T47D (cell line): ENCODE results near the gene MRPL3.

Source experiments
- DNase-seq, 2 experiments: peaks; one replicate each; pipeline versions ENCODE4 v3.0.0 to v3.0.0-alpha.2; 2011 to 2012; ENCODE audit warnings: low read depth in 1 of 2, low spot score in 1 of 2
- JUND ChIP-seq: IDR thresholded peaks from 2 replicates; pipeline ENCODE4 v1.6.1; 2012; ENCODE audit warnings: low read depth
- in situ Hi-C: cut with HindIII; loops from 2 replicates; pipeline ENCODE4 v1.10.0; 2016; ENCODE audit warnings: low sequenced_read_pairs, low pct_unique_long_range_greater_than_20kb

MRPL3 gene

DNA sequence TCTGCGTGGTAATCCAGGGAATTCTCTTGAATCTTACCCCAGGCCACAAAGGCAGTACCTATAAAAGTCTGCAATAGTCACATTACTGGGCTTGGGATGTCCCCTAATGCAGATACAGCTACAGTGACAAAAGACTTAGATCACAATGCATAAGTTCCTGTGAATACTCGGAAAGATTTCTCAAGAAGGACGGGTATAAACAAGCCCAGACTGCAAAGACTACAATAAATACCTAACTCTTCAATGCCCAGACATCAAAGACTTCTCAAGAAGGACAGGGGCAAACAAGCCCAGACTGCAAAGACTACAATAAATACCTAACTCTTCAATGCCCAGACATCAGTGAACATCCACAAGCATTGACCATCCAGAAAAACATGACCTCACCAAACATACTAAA is 70.3 kb downstream of the MRPL3 start:
- TF ChIP-seq JUND, result no peak
- in situ Hi-C loops, result no loop called here
- no peak for DNase-seq

DNA sequence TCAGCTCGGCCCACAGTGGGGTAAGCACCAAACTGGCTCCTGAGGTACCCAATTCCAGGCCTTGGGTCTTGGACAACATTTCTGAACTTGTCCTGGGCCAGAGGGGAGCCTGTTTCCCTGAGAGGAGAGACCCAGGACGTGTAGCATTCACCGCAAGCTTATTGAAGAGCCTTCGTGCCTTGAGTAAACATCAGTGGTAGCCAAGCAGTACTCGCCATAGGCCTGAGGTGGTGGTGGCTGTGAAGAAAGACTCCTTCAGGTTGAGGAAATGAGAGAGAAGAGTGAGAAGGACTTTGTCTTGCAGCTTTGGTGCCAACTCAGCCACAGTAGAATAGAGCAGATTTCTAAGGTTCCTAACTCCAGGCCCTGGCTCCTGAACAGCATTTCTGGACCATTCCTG is 71.0 kb downstream of the MRPL3 start:
- DNase-seq, result no peak
- in situ Hi-C loops, result no loop called here
- TF ChIP-seq JUND, result no peak

DNA sequence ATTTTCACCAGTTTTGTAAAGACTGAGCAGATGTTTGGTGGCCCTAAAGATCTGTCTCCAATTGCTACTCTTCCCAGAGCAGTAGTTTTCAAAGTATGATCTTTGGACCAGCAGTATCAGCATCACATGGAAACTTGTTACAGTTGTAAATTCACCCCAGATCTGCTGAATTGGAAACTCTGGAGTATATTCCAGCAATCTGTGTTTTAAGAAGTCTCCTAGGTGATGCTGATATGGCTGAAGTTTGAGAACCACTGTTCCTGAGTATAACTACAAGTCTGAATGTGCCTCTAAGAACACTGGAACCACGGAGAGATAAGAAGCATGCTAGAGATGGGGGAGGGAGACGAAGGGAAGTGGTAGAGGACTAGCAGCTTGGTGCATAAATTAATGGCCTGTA is 75.5 kb downstream of the MRPL3 start:
- in situ Hi-C loops, result no loop called here
- TF ChIP-seq JUND, result no peak
- DNase-seq, result no peak

DNA sequence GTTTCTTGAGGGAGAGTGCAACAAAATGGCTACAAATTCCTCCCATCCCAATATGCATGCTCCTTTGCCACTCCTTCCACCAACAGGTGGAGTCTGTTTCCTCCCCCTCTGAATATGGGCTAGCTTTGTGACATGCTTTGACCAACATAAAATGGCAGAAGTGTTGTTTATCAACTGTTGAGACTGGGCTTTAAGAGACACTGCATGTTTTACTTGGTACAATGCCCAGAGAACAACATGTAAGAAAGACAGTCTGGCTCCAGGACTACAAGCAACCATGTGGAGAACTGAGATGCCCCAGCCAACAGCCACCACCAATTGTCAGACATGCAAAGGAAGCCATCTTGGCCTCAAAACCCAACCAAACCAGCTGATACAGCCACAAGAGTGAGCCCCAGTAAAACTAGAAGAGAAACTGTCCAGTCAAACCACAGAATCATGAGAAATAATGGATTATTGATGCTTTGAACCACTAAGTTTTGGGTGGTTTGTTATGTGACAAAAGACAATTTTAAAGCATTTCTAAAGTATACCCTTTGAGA is 80.7 kb downstream of the MRPL3 start:
- TF ChIP-seq JUND, result no peak
- in situ Hi-C loops, result no loop called here
- DNase-seq, result no peak

DNA sequence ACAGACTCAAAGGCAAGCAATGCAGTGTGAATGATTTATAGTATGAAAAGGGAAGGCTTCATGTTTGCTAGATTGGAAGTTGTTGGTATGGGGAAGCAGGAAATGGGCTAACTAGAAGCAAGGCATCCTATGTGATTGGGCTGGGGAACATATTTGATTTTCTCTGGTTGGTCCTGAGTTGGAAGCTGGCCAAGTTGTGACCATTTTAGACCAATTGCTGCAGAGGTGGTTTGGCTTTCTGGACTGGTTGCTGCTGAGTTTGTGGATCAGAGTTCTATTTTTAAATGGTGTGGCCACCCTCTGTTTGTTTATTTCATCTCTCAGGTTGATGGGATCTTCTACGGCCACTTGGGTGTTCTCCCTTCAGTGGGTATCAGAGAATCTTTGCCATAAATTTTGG is 81.5 kb downstream of the MRPL3 start:
- no peak for TF ChIP-seq JUND
- in situ Hi-C loops, result no loop called here
- DNase-seq, result no peak

DNA sequence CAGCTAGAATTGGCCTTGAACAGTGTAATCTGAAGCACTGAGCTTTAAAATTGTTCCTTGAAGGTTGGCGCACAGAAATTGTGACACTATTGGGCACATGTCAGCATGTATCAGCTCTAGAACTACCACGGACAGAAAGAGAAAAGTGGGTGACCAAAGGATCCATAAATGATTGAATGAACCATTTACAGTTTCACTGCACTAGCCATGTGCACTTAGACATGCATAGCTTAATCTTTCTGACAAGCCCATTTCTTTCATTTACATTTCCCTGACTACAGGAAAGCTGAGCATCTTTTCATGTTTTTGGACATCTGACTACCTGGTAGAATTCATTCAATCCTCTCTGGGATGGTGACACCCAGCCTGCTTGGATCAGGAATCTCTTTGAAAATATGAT is 85.0 kb downstream of the MRPL3 start:
- in situ Hi-C loops, result no loop called here
- TF ChIP-seq JUND, result no peak
- DNase-seq, result no peak
